Left hindlimb (tissue), 1 donor: Measurements from ENCODE around the gene TUBAL3.
"Not testable (repeated sequence)": the region's sequence is repeated elsewhere in the genome, so short reads cannot be mapped to it uniquely, and the experiment has no call there.

Experiments used
- DNase-seq: peaks from one replicate; pipeline ENCODE4 v3.0.0-alpha.2; 2018

Gene TUBAL3

DNA sequence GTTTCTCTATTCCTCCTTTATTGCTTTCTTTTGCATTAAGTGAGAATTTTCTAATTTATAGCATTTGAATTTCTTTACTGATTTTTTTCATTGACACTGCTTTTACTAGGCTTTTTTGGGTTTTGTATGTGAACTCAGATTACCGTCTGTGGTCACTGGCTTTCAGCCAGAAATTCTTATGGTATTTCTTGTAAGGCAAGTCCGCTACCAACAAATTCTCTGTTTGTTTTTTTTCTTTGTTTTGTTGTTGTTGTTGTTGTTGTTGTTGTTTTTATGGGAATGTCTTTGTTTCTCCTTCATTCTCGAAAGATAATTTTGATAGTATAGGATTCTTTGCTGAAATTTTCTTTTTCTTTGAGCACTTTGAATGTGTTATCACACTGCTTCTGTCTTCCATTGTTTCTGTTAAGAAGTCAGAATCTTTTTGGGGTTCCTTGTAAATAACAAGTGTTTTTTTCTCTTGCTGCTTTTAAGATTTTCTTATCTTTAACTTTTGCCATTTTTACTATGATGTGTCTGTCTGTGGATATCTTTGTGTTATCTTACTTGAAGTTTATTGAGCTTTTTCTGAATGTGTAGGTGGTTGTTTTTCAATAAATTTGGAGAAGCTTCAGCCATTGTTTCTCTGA, 15.0 kb upstream of the TUBAL3 start:
- DNase-seq, result no peak

DNA sequence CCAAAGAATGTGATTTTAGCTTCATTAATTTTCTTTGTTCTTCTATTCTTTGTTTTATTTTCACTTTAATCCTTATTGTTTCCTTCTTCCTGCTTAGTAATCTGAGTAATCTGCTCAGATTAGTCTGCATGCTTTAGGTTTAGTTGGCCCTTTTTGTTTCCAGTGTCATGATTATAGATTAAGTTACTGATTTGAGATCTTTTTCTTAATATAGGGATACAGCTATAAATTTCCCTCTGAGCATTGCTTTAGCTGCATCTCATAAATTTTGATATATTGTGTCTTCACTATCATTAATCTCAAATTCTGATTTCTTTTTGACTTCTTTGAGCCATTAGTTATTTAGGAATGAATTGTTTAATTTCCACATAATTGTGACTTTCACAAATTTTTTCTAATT, 14.0 kb upstream of the TUBAL3 start:
- DNase-seq, result no peak

DNA sequence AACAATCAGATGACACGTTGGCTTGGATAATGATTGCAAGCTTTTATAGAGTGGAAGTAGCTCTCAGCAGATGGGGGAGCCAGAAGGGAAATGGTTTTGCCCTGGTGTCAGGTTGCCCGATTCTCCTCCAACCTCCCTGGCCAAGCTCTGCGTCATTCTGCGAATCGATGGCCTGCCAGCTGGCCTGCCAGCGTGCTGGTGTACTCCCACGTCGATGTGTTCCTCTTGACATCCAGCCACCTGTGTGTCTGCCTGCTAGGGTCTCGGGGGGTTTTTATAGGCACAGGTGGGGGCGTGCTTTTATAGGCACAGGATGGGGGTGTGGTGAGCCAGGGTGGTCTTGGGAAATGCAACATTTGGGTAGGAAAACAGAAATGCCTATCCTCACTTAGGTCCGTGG, 12.4 kb upstream of the TUBAL3 start:
- DNase-seq, result no peak

DNA sequence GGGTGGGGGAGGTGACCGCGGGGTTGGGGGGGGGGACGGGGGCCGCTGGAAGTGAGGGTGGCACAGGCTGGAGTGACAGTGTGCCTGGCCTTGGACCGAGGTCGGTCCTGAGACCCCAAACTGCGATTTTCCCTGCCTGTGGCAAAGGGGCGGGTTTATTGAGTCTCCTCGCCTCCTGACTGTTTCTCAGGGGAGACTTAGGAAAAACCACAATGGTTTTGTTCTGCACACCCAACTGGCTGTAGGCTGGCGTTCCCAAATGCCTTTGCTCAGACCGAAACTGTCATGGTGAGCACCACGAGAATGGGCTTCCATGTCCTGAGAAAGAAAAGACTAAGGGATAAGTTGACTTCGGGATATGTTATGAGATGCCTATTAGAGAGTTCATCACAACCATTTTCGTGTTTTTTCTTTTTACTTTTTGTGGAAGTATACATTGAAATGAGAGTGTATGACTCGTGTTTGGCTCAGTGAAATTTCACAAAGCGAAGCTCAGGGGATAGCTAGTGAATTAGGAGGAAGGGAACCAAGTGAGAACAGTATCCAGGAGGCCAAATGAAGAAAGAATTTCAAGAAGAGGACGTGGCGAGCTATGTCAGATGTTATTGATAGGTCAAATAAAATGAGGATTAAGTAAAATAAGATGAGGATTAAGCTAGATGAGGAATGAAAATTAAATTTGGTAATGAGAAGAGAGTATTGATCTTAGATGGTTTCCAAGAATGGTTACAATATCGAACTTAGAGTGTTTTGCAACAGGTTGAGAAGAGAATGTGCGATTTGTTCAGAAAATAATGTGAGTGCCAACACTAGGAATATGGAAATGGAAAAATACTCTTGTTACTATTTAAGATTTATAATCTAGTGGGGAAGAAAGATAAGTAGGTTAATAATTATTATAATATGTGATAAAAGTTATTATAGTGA, 8.6 kb upstream of the TUBAL3 start:
- peak; percentile 33 for DNase-seq

DNA sequence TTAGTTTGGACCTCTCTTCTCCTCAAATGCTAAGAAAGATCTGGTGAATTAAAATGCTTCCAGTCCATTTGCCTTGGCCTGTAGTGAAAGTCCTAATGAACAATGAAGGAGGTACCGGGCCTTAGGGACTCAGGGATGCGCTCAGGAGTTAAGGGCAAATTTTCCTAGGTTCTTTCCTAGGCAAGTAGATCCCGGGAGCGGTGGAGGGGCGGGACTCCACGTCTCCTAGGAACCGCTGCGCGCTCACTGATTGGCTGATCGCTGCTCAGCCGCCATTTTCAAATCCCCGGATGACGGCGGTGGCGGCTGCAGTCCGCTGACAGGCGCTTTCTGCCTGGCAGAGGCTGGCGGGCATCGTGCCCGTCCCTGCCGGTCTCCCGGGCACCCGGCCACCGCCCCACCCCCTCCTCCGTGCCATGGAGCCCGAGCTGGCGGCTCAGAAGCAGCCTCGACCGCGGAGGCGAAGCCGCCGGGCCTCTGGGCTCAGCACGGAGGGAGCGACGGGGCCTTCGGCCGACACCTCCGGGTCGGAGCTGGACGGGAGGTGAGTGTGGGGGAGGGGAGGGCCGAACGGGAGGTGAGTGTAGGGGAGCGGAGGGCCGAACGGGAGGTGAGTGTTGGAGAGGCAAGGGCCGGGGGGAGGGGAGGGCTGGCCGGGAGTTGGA, 7.8 kb upstream of the TUBAL3 start, which contains the start of gene NET1:
Gene NET1, plus strand, starts transcription at position 281 of the 665 bp plus-strand sequence. Its CDS starts 136 bp downstream, at position 417.
- peak; percentile 92 for DNase-seq

DNA sequence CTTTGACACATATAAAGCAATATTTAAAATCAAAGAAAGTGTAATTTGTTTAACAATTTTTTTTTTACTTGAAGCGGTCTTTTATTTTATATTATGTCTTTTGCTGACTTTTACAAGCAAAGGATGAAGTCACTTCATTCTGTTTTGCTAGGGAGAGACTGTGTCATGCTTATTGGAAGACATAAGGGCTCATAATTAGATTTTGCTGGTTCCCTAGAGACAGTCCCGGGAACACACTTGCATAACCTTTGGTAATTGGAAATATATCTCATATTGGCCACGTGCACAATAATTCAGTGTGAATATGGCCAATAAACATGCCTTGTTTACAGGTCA, 7.3 kb upstream of the TUBAL3 start:
- no peak for DNase-seq

DNA sequence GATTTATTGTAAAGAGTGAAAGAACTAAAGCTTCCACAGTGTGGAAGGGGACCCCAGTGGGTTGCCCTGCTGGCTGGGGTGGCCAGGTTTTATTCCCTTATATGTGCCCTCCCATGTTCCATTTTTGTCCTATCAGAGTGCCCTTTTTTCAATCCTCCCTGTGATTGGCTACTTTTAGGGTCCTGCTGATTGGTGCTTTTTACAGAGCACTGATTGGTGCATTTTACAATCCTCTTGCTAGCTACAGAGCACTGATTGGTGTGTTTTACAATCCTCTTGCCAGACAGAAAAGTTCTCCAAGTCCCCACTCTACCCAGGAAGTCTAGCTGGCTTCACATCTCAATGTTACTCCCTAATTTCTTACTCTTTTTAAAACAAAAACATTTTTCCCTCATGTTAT, 6.2 kb upstream of the TUBAL3 start:
- not testable (repeated sequence) for DNase-seq

DNA sequence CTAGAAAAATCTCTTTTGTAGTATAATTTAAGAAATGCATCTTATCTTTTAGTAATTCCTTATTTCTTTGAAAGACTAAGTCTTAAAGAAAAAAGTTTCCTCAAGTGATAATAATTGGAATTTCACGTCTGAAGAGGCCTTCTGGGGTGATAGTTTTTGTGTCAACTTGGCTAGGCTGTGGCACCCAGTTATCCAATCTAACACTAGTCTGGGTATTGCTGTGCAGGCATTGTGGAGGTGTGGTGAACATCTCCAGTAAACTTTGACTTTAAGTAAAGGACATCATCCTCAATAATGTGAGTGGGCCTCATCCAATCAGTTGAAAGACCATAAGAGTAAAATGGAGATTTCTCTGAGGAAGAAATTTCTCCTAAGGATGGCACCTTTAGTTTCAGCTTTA, 2.3 kb upstream of the TUBAL3 start:
- DNase-seq, result no peak

DNA sequence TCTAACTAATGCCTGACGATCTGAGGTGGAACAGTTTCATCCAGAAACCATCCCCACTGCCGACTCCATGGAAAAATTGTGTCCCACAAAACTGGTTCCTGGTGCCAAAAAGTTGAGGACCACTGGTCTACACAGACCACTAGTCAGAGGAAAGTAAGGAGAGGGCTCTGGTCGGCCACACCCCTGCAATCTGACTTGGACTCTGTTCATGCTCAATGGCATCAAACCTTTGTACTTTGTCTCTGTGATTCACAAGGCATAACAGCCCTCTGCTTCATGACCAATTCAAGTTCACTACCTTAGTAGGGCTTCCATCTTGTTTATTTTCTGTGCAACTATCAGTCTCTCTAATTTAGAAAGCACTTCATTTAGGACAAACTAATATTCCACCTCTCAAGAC, 1.8 kb downstream of the TUBAL3 start:
- no peak for DNase-seq

DNA sequence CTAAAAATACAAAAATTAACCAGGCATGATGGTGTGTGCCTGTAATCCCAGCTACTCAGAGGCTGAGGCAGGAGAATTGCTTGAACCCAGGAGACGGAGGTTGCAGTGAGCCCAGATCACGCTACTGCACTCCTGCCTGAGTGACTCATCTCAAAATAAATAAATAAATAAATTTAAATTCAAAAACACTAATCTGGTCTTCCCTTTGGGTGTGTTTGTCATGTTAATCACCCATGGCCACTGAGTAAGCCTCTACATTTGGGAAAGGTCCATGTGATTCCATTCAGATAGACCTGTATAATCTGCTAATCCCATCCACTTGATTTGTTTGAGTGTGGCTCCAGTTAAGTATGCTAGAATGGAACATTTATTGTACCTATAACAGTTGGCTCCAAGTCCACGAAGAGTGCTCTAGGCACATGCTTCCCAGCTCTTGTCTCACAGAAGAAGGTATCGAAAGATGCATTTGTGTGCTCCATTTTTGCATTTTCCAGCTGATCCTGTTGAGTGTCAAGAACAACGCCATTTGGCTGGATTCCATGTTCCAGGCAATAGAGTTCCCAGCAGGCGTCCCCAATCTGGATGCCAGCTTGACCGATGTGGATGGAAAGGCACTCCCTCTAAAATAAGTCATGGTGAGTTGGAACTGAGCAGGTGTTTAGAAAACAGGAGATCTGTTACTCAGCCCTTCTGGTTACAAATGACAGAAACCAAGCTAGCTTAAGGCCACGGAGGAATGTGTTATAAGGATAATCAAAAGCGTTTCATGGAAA, 4.0 kb downstream of the TUBAL3 start:
- DNase-seq, result no peak

DNA sequence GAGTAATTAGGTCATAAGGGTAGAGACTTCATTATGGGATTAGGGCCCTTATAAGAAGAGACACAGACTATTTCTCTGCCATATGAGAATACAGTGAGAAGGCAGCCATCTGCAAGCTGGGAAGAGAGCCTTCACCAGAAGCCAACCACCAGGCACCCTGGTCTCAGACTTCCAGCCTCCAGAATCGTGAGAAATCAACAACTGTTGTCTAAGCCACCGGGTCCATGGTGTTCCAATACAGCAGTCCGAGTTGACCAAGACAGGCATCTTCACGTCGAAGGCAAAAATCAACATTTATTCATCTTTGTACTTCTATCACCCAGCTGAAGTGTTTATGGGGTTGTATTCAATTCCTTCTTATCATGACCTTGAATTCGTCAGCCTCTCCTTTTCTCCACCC, 5.3 kb downstream of the TUBAL3 start:
- DNase-seq, result no peak

DNA sequence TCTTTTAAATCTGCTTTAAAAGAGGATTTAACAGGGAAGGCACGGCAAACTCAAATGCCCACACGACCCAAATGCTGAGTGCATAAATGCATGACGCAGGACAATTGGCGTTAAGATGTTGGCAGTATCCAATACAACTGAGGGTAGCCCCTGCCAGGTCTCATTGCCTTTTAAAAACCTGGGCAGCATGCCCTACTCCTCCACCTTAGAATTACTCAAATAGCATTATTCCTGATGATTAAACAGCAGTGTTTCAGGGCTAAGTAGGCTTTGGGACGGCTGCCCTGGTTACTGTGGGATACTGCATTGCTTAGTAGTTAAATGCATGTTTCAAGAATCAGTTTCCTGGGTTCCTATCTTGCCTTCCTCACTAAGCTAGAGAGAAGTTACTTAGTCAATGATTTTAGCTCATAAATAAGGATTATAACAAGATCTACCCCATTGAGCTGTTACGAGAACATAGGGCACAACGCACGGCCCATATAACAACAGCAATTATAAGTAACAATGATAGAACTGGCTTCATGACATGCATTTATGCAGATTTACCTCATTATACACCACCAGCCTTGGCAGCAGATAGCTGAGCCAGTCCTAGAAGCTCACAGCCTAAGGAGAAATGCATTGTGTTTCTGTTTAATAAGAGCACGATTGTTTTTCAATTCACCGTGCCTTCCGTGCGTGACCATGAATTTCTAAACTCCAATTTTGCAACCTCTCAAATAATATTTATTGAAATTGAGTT, 7.9 kb downstream of the TUBAL3 start:
- no peak for DNase-seq

DNA sequence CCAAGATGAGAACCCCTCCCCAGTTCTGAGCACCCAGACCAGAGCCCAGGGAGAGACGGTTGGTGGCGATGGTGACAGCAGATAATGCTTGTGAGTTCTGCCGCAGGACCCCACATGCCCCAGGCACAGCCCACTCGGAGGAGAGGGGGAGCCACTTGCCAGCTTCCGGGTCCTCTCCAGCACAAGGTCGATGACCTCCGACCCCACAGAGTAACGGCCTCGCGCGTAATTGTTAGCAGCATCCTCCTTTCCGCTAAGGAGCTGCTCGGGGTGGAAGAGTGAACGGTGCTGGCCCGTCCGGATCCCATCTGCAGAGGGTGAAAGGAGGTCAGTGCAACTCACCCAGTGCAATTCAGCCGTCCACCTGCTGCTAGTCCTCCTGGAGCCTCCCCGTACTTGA, 9.5 kb downstream of the TUBAL3 start:
- no peak for DNase-seq

DNA sequence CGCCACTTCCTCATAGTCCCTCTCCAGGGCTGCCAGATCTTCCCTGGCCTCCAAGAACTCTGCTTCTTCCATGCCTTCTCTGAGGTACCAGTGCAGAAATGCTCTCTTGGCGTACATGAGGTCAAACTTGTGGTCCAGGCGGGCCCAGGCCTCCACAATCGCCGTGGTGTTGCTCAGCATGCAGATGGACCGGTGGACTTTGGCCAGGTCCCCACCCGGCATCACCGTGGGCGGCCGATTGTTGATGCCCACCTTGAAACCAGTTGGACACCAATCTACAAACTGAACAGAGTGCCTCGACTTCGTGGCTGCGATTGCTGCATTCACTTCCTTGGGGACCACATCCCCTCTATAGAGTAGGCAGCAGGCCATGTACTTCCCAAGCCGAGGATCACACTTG, 11.1 kb downstream of the TUBAL3 start:
- no peak for DNase-seq

DNA sequence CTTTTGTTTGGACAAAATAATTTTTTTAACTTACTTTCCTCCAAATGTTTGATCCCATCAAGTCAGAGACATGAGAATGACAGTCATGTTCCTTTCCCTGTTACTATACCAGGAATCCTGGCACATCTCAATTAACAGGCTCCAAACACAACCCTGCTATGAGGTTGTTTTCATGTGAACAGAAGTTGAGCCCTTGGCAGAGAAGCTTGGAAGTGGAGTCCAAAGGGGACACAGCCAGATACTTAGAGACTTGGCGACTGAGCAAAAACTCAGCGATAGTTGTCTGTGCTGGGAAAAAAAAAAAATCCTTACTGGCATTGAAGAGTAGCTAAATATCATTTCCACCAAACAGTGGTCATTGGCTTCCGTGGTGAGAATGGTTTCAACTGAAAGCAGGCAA, 12.8 kb downstream of the TUBAL3 start:
- no peak for DNase-seq

DNA sequence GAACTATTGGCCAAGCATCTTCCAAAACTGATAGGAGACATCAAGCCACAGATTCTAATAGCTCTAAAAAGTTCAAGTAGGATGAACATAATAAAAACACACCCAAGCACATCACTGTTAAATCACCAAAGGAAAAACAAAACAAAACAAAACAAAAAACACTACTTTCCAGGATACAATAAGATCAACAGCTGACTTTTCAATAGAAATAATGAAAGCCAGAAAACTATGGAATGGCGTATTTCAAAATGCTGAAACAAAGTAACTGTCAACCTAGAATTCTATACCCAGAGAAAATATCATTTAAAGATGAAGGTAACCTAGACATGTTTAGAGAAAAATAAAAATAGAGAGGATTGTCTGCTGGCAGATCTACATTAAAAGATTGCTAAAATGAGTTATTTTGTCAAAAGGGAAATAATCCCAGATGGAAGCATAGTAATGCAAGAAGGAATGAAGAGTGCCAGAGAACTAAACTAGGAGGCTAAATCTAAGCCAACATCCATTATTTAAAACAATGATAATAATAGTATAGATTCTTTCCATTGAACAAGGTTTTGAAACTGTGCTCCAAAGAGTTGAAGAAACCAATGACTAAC, 13.9 kb downstream of the TUBAL3 start:
- DNase-seq, result no peak

DNA sequence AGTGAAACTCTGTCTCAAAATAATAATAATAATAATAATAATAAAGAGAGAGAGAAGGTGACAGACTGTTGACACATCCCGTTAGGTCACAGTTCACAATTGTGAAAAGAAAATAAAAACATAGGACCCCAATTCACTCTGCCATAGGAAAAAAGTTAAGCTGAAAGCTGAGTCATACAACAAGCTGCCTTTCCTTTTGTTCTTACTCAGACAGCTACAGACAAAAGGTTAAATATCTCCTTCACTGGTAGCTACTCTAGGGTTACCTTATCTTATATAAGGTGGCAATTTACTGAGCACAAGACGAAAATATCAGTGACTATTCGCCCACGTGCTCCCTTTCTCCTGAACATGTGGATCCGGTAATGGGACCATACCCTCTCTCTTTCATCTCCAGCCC, 17.5 kb downstream of the TUBAL3 start:
- no peak for DNase-seq

DNA sequence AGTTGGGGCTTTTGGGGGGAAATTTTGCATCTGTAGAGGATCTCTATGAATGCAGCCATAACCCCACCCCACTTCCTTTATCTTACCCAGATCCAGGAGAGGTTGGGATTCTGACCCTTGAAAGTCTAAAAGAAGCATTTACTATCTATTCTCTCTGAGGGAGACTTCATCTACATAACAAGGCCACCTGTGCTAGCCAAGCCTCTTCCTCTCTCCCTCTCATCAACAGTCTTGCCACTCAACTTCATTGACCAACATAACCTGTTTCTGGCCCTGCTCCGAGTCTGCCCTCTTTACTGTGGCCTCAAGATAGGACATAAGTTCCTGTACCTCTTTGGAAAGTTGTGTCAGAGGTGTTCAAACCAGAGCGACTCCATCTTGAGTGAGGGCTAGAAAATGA, 19.4 kb downstream of the TUBAL3 start:
- no peak for DNase-seq

DNA sequence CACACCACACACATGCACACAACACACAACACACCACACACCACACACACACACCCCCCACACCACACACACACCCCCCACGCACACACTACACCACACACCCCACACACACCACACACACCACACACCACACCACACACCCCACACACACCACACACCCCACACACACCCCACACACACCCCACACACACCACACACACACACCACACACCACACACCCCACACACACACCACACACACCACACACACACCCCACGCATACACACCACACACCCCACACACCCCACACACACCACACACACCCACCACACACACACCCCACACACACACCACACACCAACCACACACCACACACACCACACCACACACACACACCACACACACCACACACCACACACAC, 23.4 kb downstream of the TUBAL3 start:
- no peak for DNase-seq

DNA sequence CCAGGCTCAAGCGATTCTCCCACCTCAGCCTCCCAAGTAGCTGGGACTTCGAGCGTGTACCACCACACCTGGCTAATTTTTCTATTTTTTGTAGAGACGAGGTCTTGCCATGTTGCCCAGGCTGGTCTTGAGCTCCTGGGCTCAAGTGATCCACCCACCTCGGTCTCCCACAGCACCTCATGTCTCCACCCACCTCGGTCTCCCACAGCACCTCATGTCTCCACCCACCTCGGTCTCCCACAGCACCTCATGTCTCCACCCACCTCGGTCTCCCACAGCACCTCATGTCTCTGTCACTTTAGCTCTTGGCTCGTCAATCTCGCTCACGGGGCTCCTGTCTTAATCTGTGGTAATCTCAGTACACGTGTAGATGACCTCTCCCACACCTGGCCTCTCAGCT, 24.2 kb downstream of the TUBAL3 start:
- not testable (repeated sequence) for DNase-seq

DNA sequence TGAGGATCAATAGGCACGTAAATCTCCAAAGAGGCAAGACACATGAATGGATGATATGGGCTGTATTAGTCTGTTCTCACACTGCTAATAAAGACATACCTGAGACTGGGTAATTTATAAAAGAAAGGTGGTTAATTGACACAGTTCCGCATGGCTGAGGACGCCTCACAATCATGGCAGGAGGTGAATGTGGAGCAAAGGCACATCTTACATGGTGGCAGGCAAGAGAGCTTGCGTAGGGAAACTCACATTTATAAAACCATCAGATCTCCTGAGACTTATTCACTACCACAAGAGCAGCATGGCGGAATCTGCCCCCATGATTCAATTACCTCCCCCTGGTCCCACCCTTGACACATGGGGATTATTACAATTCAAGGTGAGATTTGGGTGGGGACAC, 25.4 kb downstream of the TUBAL3 start:
- not testable (repeated sequence) for DNase-seq

DNA sequence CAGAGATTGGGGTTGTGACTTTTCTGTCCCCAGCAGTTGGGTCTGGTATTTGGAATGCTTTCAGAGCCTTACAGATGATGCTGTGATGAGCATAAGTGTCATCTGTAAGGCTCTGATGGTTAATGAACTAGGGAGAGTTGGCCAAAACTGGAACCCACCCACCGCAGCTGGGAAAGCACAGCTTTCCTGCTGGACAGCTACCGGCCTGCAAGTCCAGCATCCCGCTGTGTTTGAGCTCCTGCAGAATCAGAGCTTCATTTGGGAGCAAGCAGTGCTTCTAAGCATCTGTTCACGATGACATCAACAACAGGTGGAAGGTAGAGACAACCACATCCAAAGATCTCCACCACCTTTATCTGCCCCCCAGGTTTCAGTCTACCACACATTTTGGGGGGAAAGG, 28.2 kb downstream of the TUBAL3 start:
- no peak for DNase-seq
